Measurements from ENCODE around the gene PRPS1L1. TPM values are rescaled to one million over a fixed set of nuclear protein-coding genes. Genes with fewer than 3 reads are reported as not detected.

The PRPS1L1 gene
- total and polyA plus RNA-seq, 5 donors from 2014 or later, result not detected

GRCh38 chr7:17983221-17984062 lies 44.2 kb downstream of the PRPS1L1 start:
- Mint-ChIP-seq H3K4me3 (no peak overlapping the region), H3K36me3 (no peaks in the 10 kb centered on the region), H3K27ac (no peak overlapping the region), H3K4me1 (peaks cover 0 to 5% (median 2%) of the 10 kb centered on the region in 4 donors), H3K27me3 (no peaks in the 10 kb centered on the region), H3K9me3 (peaks cover 0 to 6% (median 2%) of the 10 kb centered on the region in 7 donors)
- H3K27ac ChIP-seq (ENCODE audit: insufficient read depth, low read length, poor library complexity, severe bottlenecking), result no peak overlapping the region
- H3K4me3 ChIP-seq (ENCODE audit: low read depth, low read length), result no peak overlapping the region
- no peak for DNase-seq
- H3K9me3 ChIP-seq (ENCODE audit: control insufficient read depth in 2 of 2, low read length in 2 of 2), result no peaks in the 10 kb centered on the region
- H3K36me3 ChIP-seq (ENCODE audit: control insufficient read depth, insufficient read depth, low read length), result no peaks in the 10 kb centered on the region
- no peaks in the 10 kb centered on the region for H3K27me3 ChIP-seq (ENCODE audit: control insufficient read depth, insufficient read depth, low read length)
- no peak for ATAC-seq (ENCODE audit: low read depth in 2 of 2)
- no peaks in the 10 kb centered on the region for H3K4me1 ChIP-seq (ENCODE audit: control insufficient read depth, insufficient read depth, low read length, poor library complexity, severe bottlenecking)

- no peaks in the 10 kb centered on the region for H3K9me3 ChIP-seq (ENCODE audit: control insufficient read depth in 2 of 2, low read length in 2 of 2)
- no peak overlapping the region for H3K27ac Mint-ChIP-seq
- no peaks in the 10 kb centered on the region for H3K36me3 Mint-ChIP-seq
- peaks cover 0 to 3% (median 0%) of the 10 kb centered on the region in 7 donors for H3K9me3 Mint-ChIP-seq
- H3K4me1 Mint-ChIP-seq, result no peaks in the 10 kb centered on the region
- DNase-seq (no peak), ATAC-seq (ENCODE audit: low read depth in 2 of 2) (no peak)
- H3K4me1 ChIP-seq (ENCODE audit: control insufficient read depth, insufficient read depth, low read length, poor library complexity, severe bottlenecking), result no peaks in the 10 kb centered on the region
- H3K27me3 Mint-ChIP-seq, result peaks cover 14% of the 10 kb centered on the region
- H3K27ac ChIP-seq (ENCODE audit: insufficient read depth, low read length, poor library complexity, severe bottlenecking), result no peak overlapping the region
- no peaks in the 10 kb centered on the region for H3K27me3 ChIP-seq (ENCODE audit: control insufficient read depth, insufficient read depth, low read length)
- H3K36me3 ChIP-seq (ENCODE audit: control insufficient read depth, insufficient read depth, low read length), result no peaks in the 10 kb centered on the region
- no peak overlapping the region for H3K4me3 Mint-ChIP-seq
- H3K4me3 ChIP-seq (ENCODE audit: low read depth, low read length), result no peak overlapping the region
These were observed 50.7 kb downstream of the PRPS1L1 start for GRCh38 chr7:17976952-17977351.

Other genes starting within 250 kb of the PRPS1L1 start
- 32.5 TPM for gene SNX13, start 87.4 kb downstream of the PRPS1L1 start, total RNA-seq
- 10 to 100 TPM; 11.9 to 13.1 (median 12.8) TPM for gene SNX13, start 87.4 kb downstream of the PRPS1L1 start, polyA plus RNA-seq

All from CD4-positive, CD25-positive, alpha-beta regulatory T cell (primary cell).